ENCODE results near the gene RFNG. TPM values are rescaled to one million over a fixed set of nuclear protein-coding genes. Genes with fewer than 3 reads are reported as not detected.

RFNG gene
- total and polyA plus RNA-seq, 2 of the 13 experiments (the other 11 are each of a cell fraction or from before 2014, with no cell fraction given) = 61.4 to 64.0 TPM

DNA sequence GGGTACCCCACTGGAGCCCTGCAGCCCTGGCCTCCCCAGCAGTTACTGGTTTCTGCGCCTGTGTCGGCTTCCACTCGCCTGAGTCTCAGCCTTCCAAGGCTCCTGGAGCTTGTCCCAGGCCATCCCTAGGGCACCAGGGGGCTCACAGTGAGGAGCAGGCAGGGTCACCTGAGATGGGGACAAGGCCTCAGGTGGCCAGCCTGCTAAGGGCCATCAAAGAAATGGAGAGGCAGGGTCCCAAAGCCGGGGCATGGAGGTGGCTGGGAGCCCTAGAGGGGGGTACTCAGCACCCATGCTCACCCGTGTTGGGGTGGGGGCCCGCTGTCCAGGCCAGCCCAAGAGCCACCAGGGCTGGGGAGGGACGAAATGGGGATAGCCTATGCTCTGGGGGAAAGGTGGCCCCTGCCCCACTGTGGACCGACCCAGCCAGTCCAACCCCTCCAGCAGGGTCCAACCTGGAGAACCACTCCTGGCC lies 45.1 kb upstream of the RFNG start (continued):
- TF ChIP-seq SUZ12 (IDR thresholded peaks at IDR 0.05; ENCODE audit: low read depth, low read length) = no peak
- TF ChIP-seq ZNF337 (CRISPR knock-in tag; IDR thresholded peaks at IDR 0.05; ENCODE audit: borderline replicate concordance, low read depth) = 0 out of 2 replicates have a peak, but pooled peaks have one; percentile 40
- TF ChIP-seq ZBTB3 (CRISPR knock-in tag; IDR thresholded peaks at IDR 0.05; ENCODE audit: borderline replicate concordance, low read depth) = no peak
- TF ChIP-seq, protein P1, sequence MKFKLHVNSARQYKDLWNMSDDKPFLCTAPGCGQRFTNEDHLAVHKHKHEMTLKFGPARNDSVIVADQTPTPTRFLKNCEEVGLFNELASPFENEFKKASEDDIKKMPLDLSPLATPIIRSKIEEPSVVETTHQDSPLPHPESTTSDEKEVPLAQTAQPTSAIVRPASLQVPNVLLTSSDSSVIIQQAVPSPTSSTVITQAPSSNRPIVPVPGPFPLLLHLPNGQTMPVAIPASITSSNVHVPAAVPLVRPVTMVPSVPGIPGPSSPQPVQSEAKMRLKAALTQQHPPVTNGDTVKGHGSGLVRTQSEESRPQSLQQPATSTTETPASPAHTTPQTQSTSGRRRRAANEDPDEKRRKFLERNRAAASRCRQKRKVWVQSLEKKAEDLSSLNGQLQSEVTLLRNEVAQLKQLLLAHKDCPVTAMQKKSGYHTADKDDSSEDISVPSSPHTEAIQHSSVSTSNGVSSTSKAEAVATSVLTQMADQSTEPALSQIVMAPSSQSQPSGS (CRISPR knock-in tag; IDR thresholded peaks at IDR 0.05) = no peak
- TF ChIP-seq ZNF543 (CRISPR knock-in tag; IDR thresholded peaks at IDR 0.05) = peak; percentile 26; the same call in 1 of the 2 replicates
- TF ChIP-seq KLF12 (CRISPR knock-in tag; IDR thresholded peaks at IDR 0.05; ENCODE audit: borderline replicate concordance) = no peak
- no peak for TF ChIP-seq TARDBP (CRISPR knock-in tag; IDR thresholded peaks at IDR 0.05)
- TF ChIP-seq ZNF569 (CRISPR knock-in tag; IDR thresholded peaks at IDR 0.05; ENCODE audit: borderline replicate concordance) = no peak
- TF ChIP-seq SNAPC2 (CRISPR knock-in tag; IDR thresholded peaks at IDR 0.05) = 0 out of 2 replicates have a peak, but pooled peaks have one; percentile 68
- 0 out of 2 replicates have a peak, but pooled peaks have one; percentile 28 for TF ChIP-seq PAWR (CRISPR knock-in tag; IDR thresholded peaks at IDR 0.05; ENCODE audit: borderline replicate concordance)
- TF ChIP-seq ZFP36L1 (CRISPR knock-in tag; IDR thresholded peaks at IDR 0.05) = 0 out of 2 replicates have a peak, but pooled peaks have one; percentile 16
- peak; percentile 68; the same call in 1 of the 2 replicates for TF ChIP-seq ZBTB20 (CRISPR knock-in tag; IDR thresholded peaks at IDR 0.05; ENCODE audit: borderline replicate concordance, low read depth)
- TF ChIP-seq ZNF251 (CRISPR knock-in tag; IDR thresholded peaks at IDR 0.05) = no peak
- no peak for TF ChIP-seq MBD4 (IDR thresholded peaks at IDR 0.05; ENCODE audit: borderline replicate concordance, low read length)
- TF ChIP-seq NR2F1 (CRISPR knock-in tag; IDR thresholded peaks at IDR 0.05) = no peak
- no peak for TF ChIP-seq NFKBIZ (CRISPR knock-in tag; IDR thresholded peaks at IDR 0.05)
- TF ChIP-seq ZNF431 (CRISPR knock-in tag; IDR thresholded peaks at IDR 0.05; ENCODE audit: borderline replicate concordance, low read depth) = 0 out of 2 replicates have a peak, but pooled peaks have one; percentile 19
- TF ChIP-seq SRF (IDR thresholded peaks at IDR 0.05; ENCODE audit: low read depth, low read length) = no peak
- no peak for TF ChIP-seq ZNF530 (CRISPR knock-in tag; IDR thresholded peaks at IDR 0.05; ENCODE audit: low read depth)
- no peak; the same call in 1 of the 2 replicates for TF ChIP-seq ZNF724P (CRISPR knock-in tag; IDR thresholded peaks at IDR 0.05; ENCODE audit: borderline replicate concordance)
- TF ChIP-seq, protein P2, sequence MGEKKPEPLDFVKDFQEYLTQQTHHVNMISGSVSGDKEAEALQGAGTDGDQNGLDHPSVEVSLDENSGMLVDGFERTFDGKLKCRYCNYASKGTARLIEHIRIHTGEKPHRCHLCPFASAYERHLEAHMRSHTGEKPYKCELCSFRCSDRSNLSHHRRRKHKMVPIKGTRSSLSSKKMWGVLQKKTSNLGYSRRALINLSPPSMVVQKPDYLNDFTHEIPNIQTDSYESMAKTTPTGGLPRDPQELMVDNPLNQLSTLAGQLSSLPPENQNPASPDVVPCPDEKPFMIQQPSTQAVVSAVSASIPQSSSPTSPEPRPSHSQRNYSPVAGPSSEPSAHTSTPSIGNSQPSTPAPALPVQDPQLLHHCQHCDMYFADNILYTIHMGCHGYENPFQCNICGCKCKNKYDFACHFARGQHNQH (CRISPR knock-in tag; IDR thresholded peaks at IDR 0.05) = no peak
- no peak for TF ChIP-seq ZNF335 (CRISPR knock-in tag; IDR thresholded peaks at IDR 0.05)
- TF ChIP-seq ZNF777 (CRISPR knock-in tag; IDR thresholded peaks at IDR 0.05) = no peak
- TF ChIP-seq ZNF709 (CRISPR knock-in tag; IDR thresholded peaks at IDR 0.05) = peak; percentile 13; the same call in 1 of the 2 replicates
- no peak for TF ChIP-seq ZNF496 (CRISPR knock-in tag; IDR thresholded peaks at IDR 0.05; ENCODE audit: insufficient replicate concordance)
- TF ChIP-seq ZNF441 (CRISPR knock-in tag; IDR thresholded peaks at IDR 0.05; ENCODE audit: borderline replicate concordance) = no peak
- no peak for TF ChIP-seq SP1 (IDR thresholded peaks at IDR 0.05)
- no peak for TF ChIP-seq SP1 (CRISPR knock-in tag; IDR thresholded peaks at IDR 0.05)
- peak; percentile 73; the same call in 1 of the 2 replicates for TF ChIP-seq ZC3H13 (CRISPR knock-in tag; IDR thresholded peaks at IDR 0.05)
- 0 out of 2 replicates have a peak, but pooled peaks have one; percentile 11 for TF ChIP-seq ZNF589 (CRISPR knock-in tag; conservative IDR thresholded peaks at IDR 0.05)
